H9 (cell line): Measurements from ENCODE around the gene RELA. TPM values are rescaled to one million over a fixed set of nuclear protein-coding genes. Genes with fewer than 3 reads are reported as not detected.

Experiments used
- DNase-seq: peaks from one replicate; pipeline ENCODE4 v3.0.0-alpha.2; 2017
- H2AFZ ChIP-seq: one replicate; pipeline ENCODE4 v1.6.1; 2013; ENCODE audit warnings: mild to moderate bottlenecking, low read length, control low read depth, moderate library complexity
- H2AK5ac ChIP-seq: 2 replicates; pipeline ENCODE4 v1.6.1; 2013; ENCODE audit warnings: low read length, control low read depth, mixed read lengths; ENCODE audit not compliant: insufficient read length
- H2BK120ac ChIP-seq: one replicate; pipeline ENCODE4 v1.6.1; 2013; ENCODE audit warnings: low read depth, mild to moderate bottlenecking, low read length, control low read depth, inconsistent platforms; ENCODE audit not compliant: poor library complexity, severe bottlenecking
- H2BK12ac ChIP-seq: 2 replicates; pipeline ENCODE4 v1.6.1; 2013; ENCODE audit warnings: low read length, control low read depth, mixed read lengths, low read depth; ENCODE audit not compliant: insufficient read length
- H2BK15ac ChIP-seq: 2 replicates; pipeline ENCODE4 v1.6.1; 2013; ENCODE audit warnings: low read depth, low read length, control low read depth
- H2BK20ac ChIP-seq: one replicate; pipeline ENCODE4 v1.6.1; 2013; ENCODE audit warnings: low read depth, mild to moderate bottlenecking, low read length, control low read depth, inconsistent platforms; ENCODE audit not compliant: poor library complexity, severe bottlenecking
- H2BK5ac ChIP-seq: 2 replicates; pipeline ENCODE4 v1.6.1; 2013; ENCODE audit warnings: low read length, control low read depth, mixed read lengths; ENCODE audit not compliant: insufficient read length
- H3K14ac ChIP-seq: 2 replicates; pipeline ENCODE4 v1.6.1; 2013; ENCODE audit warnings: low read length, control low read depth; ENCODE audit not compliant: insufficient read depth
- H3K18ac ChIP-seq: 2 replicates; pipeline ENCODE4 v1.6.1; 2013; ENCODE audit warnings: low read depth, mild to moderate bottlenecking, mixed read lengths, low read length, control low read depth; ENCODE audit not compliant: insufficient read length
- H3K23ac ChIP-seq: 2 replicates; pipeline ENCODE4 v1.6.1; 2013; ENCODE audit warnings: low read length, control low read depth, mixed read lengths, low read depth; ENCODE audit not compliant: insufficient read length
- H3K23me2 ChIP-seq: 2 replicates; pipeline ENCODE4 v1.6.1; 2013; ENCODE audit warnings: low read depth, mild to moderate bottlenecking, mixed read lengths, low read length, control low read depth; ENCODE audit not compliant: insufficient read length, poor library complexity, severe bottlenecking
- H3K27ac ChIP-seq: 2 replicates; pipeline ENCODE4 v1.5.1; 2013; ENCODE audit warnings: low read length, control low read depth, mixed read lengths, low read depth; ENCODE audit not compliant: insufficient read length
- H3K27me3 ChIP-seq: 2 replicates; pipeline ENCODE4 v1.6.1; 2013; ENCODE audit warnings: low read length, control low read depth, inconsistent platforms; ENCODE audit not compliant: insufficient read depth
- H3K4ac ChIP-seq: 2 replicates; pipeline ENCODE4 v1.6.1; 2013; ENCODE audit warnings: low read depth, mild to moderate bottlenecking, control low read depth, inconsistent platforms, low read length, moderate library complexity
- H3K4me1 ChIP-seq: 2 replicates; pipeline ENCODE4 v1.6.1; 2013; ENCODE audit warnings: low read length, control low read depth, inconsistent platforms; ENCODE audit not compliant: insufficient read depth
- H3K4me2 ChIP-seq: 2 replicates; pipeline ENCODE4 v1.6.1; 2013; ENCODE audit warnings: low read length, control low read depth, mixed read lengths; ENCODE audit not compliant: insufficient read length, insufficient read depth
- H3K56ac ChIP-seq: 2 replicates; pipeline ENCODE4 v1.6.1; 2013; ENCODE audit warnings: low read depth, mild to moderate bottlenecking, mixed read lengths, low read length, control low read depth; ENCODE audit not compliant: insufficient read length
- H3K79me1 ChIP-seq: 2 replicates; pipeline ENCODE4 v1.6.1; 2013; ENCODE audit warnings: low read depth, mild to moderate bottlenecking, moderate library complexity, low read length, control low read depth, inconsistent platforms; ENCODE audit not compliant: insufficient read depth, poor library complexity, severe bottlenecking
- H3K79me2 ChIP-seq: 2 replicates; pipeline ENCODE4 v1.6.1; 2013; ENCODE audit warnings: low read length, control low read depth, inconsistent platforms; ENCODE audit not compliant: insufficient read depth
- H3K9ac ChIP-seq: 2 replicates; pipeline ENCODE4 v1.6.1; 2013; ENCODE audit warnings: low read length, control low read depth, mixed read lengths; ENCODE audit not compliant: insufficient read length; ENCODE audit errors: extremely low read depth
- H3K9me3 ChIP-seq: one replicate; pipeline ENCODE4 v1.6.1; 2013; ENCODE audit warnings: low read depth, low read length, inconsistent platforms; ENCODE audit not compliant: control insufficient read depth
- H3T11ph ChIP-seq: one replicate; pipeline ENCODE4 v1.6.1; 2013; ENCODE audit warnings: mild to moderate bottlenecking, low read length, control low read depth, inconsistent platforms
- H4K20me1 ChIP-seq: one replicate; pipeline ENCODE4 v1.6.1; 2013; ENCODE audit not compliant: control insufficient read depth, insufficient read length, insufficient read depth
- H4K5ac ChIP-seq: 2 replicates; pipeline ENCODE4 v1.6.1; 2013; ENCODE audit warnings: low read depth, mild to moderate bottlenecking, mixed read lengths, low read length, control low read depth; ENCODE audit not compliant: insufficient read length
- H4K8ac ChIP-seq: replicated peaks from 2 replicates; pipeline ENCODE4 v1.6.1; 2013; ENCODE audit warnings: low read length, control low read depth, mixed read lengths, low read depth; ENCODE audit not compliant: insufficient read length
- H4K91ac ChIP-seq: 2 replicates; pipeline ENCODE4 v1.6.1; 2013; ENCODE audit warnings: low read depth, mild to moderate bottlenecking, moderate library complexity, mixed read lengths, low read length, control low read depth; ENCODE audit not compliant: insufficient read length
- H3K27ac Mint-ChIP-seq, 3 experiments: 2 replicates in 2 of 3; 3 replicates in 1 of 3; pipeline ENCODE4 v1.8.0; 2020 to 2021; ENCODE audit warnings: mixed read lengths in 3 of 3, mild to moderate bottlenecking in 1 of 3, moderate library complexity in 1 of 3
- H3K27me3 Mint-ChIP-seq: 2 replicates; pipeline ENCODE4 v1.8.0; 2021; ENCODE audit warnings: low read depth, mild to moderate bottlenecking, moderate library complexity, mixed read lengths
- H3K36me3 Mint-ChIP-seq, 3 experiments: 2 replicates in 2 of 3; 3 replicates in 1 of 3; pipeline ENCODE4 v1.8.0; 2020 to 2021; ENCODE audit warnings: low read depth in 3 of 3, mixed read lengths in 3 of 3; ENCODE audit not compliant: insufficient read depth in 1 of 3
- H3K4me1 Mint-ChIP-seq, 2 experiments: 2 replicates each; pipeline ENCODE4 v1.8.0; 2020; ENCODE audit warnings: mixed read lengths in 2 of 2
- H3K4me3 Mint-ChIP-seq, 2 experiments: 2 replicates in 1 of 2; 3 replicates in 1 of 2; pipeline ENCODE4 v1.8.0; 2020 to 2021; ENCODE audit warnings: mild to moderate bottlenecking in 2 of 2, mixed read lengths in 2 of 2, moderate library complexity in 1 of 2
- H3K9me3 Mint-ChIP-seq, 2 experiments: 2 replicates in 1 of 2; 3 replicates in 1 of 2; pipeline ENCODE4 v1.8.0; 2020; ENCODE audit warnings: mild to moderate bottlenecking in 2 of 2, mixed read lengths in 2 of 2, moderate library complexity in 1 of 2
- WGBS: extraction: QIAGEN DNeasy Blood & Tissue Kit; methylation state at CpG from one replicate; pipeline ENCODE4 v1.1.7; 2013; ENCODE audit warnings: missing lambda C conversion rate, low lambda C conversion rate, mixed read lengths; ENCODE audit not compliant: insufficient read length; ENCODE audit errors: extremely low coverage; 5-methylcytosine and 5-hydroxymethylcytosine counted together
- total RNA-seq: library from RNA; stranded (reverse); gene quantifications from 2 replicates; pipeline ENCODE4 v1.2.1, GENCODE V29; 2021
- TF ChIP-seq, protein P1 (sequence below): fragments of 200-600 bp; sonication (generic); conservative IDR thresholded peaks from 3 replicates; pipeline ENCODE4 v1.8.0; 2021; ENCODE audit warnings: antibody characterized with exemption, mild to moderate bottlenecking

The RELA gene
- total RNA-seq, 1 experiment from 2014 or later, result 48.8 TPM

GRCh38 chr11:65699306-65699705 lies 36.6 kb upstream of the RELA start:
- H2BK5ac ChIP-seq, result no peak overlapping the region
- no peaks in the 10 kb centered on the region for H3K9me3 ChIP-seq
- no peak overlapping the region for H2BK20ac ChIP-seq
- Mint-ChIP-seq H3K36me3 (no peaks in the 10 kb centered on the region), H3K27ac (no peak overlapping the region), H3K4me1 (peaks cover under 1 to 1% of the 10 kb centered on the region in 2 experiments; a peak in 2 of 4 replicates), H3K9me3 (peaks cover 10 to 17% of the 10 kb centered on the region in 2 experiments; a peak in 3 of 5 replicates), H3K27me3 (peaks cover 25% of the 10 kb centered on the region), H3K4me3 (no peak overlapping the region)
- H3K9ac ChIP-seq, result no peak overlapping the region
- no peak overlapping the region for H3K23ac ChIP-seq
- no peak overlapping the region for H2BK120ac ChIP-seq
- no peak overlapping the region for H3K4me2 ChIP-seq
- no peaks in the 10 kb centered on the region for H3K79me1 ChIP-seq
- no peaks in the 10 kb centered on the region for H4K20me1 ChIP-seq
- no peak overlapping the region for H4K8ac ChIP-seq
- H3K14ac ChIP-seq, result no peak overlapping the region
- no peak overlapping the region for H3T11ph ChIP-seq
- H2AFZ ChIP-seq, result no peak overlapping the region
- no peak overlapping the region for H3K56ac ChIP-seq
- no peak overlapping the region for H3K4ac ChIP-seq
- H2AK5ac ChIP-seq, result no peak overlapping the region
- no peak for DNase-seq
- no peak overlapping the region for H2BK12ac ChIP-seq
- H4K91ac ChIP-seq, result no peak overlapping the region
- no peak overlapping the region for H3K18ac ChIP-seq
- H3K27ac ChIP-seq, result no peak overlapping the region
- H3K27me3 ChIP-seq, result no peaks in the 10 kb centered on the region
- no peak overlapping the region for H2BK15ac ChIP-seq
- no peaks in the 10 kb centered on the region for H3K79me2 ChIP-seq
- H3K4me1 ChIP-seq, result no peaks in the 10 kb centered on the region
- TF ChIP-seq, protein P1, sequence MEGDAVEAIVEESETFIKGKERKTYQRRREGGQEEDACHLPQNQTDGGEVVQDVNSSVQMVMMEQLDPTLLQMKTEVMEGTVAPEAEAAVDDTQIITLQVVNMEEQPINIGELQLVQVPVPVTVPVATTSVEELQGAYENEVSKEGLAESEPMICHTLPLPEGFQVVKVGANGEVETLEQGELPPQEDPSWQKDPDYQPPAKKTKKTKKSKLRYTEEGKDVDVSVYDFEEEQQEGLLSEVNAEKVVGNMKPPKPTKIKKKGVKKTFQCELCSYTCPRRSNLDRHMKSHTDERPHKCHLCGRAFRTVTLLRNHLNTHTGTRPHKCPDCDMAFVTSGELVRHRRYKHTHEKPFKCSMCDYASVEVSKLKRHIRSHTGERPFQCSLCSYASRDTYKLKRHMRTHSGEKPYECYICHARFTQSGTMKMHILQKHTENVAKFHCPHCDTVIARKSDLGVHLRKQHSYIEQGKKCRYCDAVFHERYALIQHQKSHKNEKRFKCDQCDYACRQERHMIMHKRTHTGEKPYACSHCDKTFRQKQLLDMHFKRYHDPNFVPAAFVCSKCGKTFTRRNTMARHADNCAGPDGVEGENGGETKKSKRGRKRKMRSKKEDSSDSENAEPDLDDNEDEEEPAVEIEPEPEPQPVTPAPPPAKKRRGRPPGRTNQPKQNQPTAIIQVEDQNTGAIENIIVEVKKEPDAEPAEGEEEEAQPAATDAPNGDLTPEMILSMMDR, result no peak
- no peaks in the 10 kb centered on the region for H3K23me2 ChIP-seq
- WGBS, result no CpG with 5 or more reads among the region's 7 CpGs
- H4K5ac ChIP-seq, result no peak overlapping the region
